HFF-Myc (cell line): ENCODE results near the gene ADGRD1.
"Not testable (repeated sequence)": the region's sequence is repeated elsewhere in the genome, so short reads cannot be mapped to it uniquely, and the experiment has no call there.

Experiments used
- DNase-seq: peaks from one replicate; pipeline ENCODE4 v3.0.0-alpha.2; 2011; ENCODE audit warnings: low read depth; ENCODE audit errors: extremely low read depth
- H3K4me3 ChIP-seq: replicated peaks from 2 replicates; pipeline ENCODE4 v1.5.1; 2011; ENCODE audit warnings: low read depth, mild to moderate bottlenecking, control low read depth, low read length
- CTCF ChIP-seq: IDR thresholded peaks from 2 replicates; pipeline ENCODE4 v1.5.1; 2012; ENCODE audit warnings: mild to moderate bottlenecking, low read depth, low read length, control low read depth; ENCODE audit errors: missing control alignments

Gene ADGRD1

GRCh38 chr12:130994821-130995375 lies 41.2 kb downstream of the ADGRD1 start:
- TF ChIP-seq CTCF = no peak
- DNase-seq = no peak
- no peak overlapping the region for H3K4me3 ChIP-seq

GRCh38 chr12:130995386-130995969 lies 41.8 kb downstream of the ADGRD1 start:
- not testable (repeated sequence) for H3K4me3 ChIP-seq, DNase-seq

- DNase-seq = no peak
- H3K4me3 ChIP-seq = no peak overlapping the region
- TF ChIP-seq CTCF = no peak
Observed at GRCh38 chr12:130998136-130998535, 44.4 kb downstream of the ADGRD1 start.

DNA sequence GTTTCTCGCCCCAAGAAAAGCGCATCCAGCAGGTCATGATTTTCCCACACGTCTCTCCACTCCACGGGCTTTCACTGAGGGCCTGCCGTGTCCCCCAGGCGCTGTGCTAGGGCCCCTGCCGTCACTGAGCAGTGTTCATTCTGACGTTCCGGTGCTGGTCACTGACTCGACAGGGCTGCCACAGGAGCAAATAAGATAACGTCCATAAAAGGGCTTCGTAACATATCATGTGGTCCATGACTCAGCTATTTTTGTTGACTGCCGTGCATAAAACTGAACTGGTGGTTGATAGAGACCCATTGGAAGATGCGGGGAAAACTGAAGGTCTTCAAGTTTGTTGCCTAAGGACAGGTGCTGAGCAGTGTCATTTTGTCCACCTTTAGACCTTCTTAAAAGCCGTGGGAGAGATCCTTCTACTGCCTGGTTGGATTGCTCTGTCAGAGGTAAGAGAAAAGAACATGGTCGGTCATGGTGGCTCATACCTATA lies 46.3 kb downstream of the ADGRD1 start:
- TF ChIP-seq CTCF = no peak
- no peak for DNase-seq
- no peak overlapping the region for H3K4me3 ChIP-seq

GRCh38 chr12:131001493-131001892 lies 47.8 kb downstream of the ADGRD1 start:
- DNase-seq = no peak
- no peak for TF ChIP-seq CTCF
- no peak overlapping the region for H3K4me3 ChIP-seq

DNA sequence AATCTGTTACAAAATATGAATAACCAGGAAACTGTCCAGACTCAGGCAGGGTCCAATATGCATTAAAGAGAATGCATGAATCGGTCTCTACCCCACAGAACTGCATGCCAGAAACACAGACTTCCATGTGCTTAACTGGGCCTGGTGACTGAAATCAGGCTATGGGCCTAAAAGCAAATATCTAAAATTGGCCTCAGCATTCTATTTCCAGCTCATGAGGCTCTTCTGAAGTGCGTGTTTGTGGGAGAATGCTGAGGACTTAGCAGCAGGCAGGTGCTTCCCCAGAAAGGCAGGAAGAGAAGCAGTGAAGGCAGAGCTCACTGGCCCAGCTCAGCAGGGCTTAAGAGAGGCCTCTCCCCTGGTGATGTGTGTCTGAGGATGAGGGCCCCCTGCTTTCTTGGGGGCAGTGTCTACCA lies 48.5 kb downstream of the ADGRD1 start:
- no peak for DNase-seq
- TF ChIP-seq CTCF = no peak
- H3K4me3 ChIP-seq = no peak overlapping the region

- no peak for TF ChIP-seq CTCF
- no peak for DNase-seq
- no peak overlapping the region for H3K4me3 ChIP-seq
Observed at GRCh38 chr12:131003036-131003715, 49.5 kb downstream of the ADGRD1 start.
